ENCODE measurements around the gene RUNX2.

GRCh38 chr6:45563844-45564243 is 235.7 kb downstream of the RUNX2 start:
- TF ChIP-seq CTCF (conservative IDR thresholded peaks at IDR 0.05) (no peak), ZFX (IDR thresholded peaks at IDR 0.05) (no peak)

Data from C4-2B (cell line).